ENCODE measurements around the gene FILIP1L. TPM values are rescaled to one million over a fixed set of nuclear protein-coding genes. Genes with fewer than 3 reads are reported as not detected.

Gene FILIP1L
- total and polyA plus RNA-seq, 2 of the 13 experiments (the other 11 are each of a cell fraction or from before 2014, with no cell fraction given) = 8.1 to 187 TPM

GRCh38 chr3:99817437-99818240 lies 296.7 kb downstream of the FILIP1L start, which contains the start of gene CMSS1 (continued):
- no peak for TF ChIP-seq KLF9 (CRISPR knock-in tag; IDR thresholded peaks at IDR 0.05; ENCODE audit: low read depth)
- TF ChIP-seq CBX2 (IDR thresholded peaks at IDR 0.05; ENCODE audit: low read depth, low read length) = no peak
- no peak for TF ChIP-seq CBX2 (CRISPR knock-in tag; IDR thresholded peaks at IDR 0.05; ENCODE audit: low read depth)
- TF ChIP-seq REPIN1 (CRISPR knock-in tag; IDR thresholded peaks at IDR 0.05; ENCODE audit: borderline replicate concordance, low read depth) = peak; percentile 75
- peak; percentile 83; the same call in 1 of the 2 replicates for TF ChIP-seq ZFP82 (CRISPR knock-in tag; IDR thresholded peaks at IDR 0.05; ENCODE audit: borderline replicate concordance)
- peak; percentile 97 for TF ChIP-seq TFDP2 (CRISPR knock-in tag; IDR thresholded peaks at IDR 0.05)
- no peak for TF ChIP-seq NR2F6 (IDR thresholded peaks at IDR 0.05)
- TF ChIP-seq NR2F6 (CRISPR knock-in tag; IDR thresholded peaks at IDR 0.05) = 0 out of 2 replicates have a peak, but pooled peaks have one; percentile 18
- TF ChIP-seq ZNF776 (CRISPR knock-in tag; IDR thresholded peaks at IDR 0.05) = no peak
- TF ChIP-seq ZNF407 (CRISPR knock-in tag; IDR thresholded peaks at IDR 0.05; ENCODE audit: not compliant biosample characterization) = peak; percentile 69
- TF ChIP-seq GLI4 (CRISPR knock-in tag; IDR thresholded peaks at IDR 0.05; ENCODE audit: borderline replicate concordance) = no peak
- peak; percentile 64; the same call in 1 of the 2 replicates for TF ChIP-seq ZNF761 (CRISPR knock-in tag; conservative IDR thresholded peaks at IDR 0.05)
- no peak for TF ChIP-seq PCBP1 (IDR thresholded peaks at IDR 0.05; ENCODE audit: borderline replicate concordance, low read depth, low read length)
- peak; percentile 67; the same call in 1 of the 2 replicates for TF ChIP-seq ISL2 (CRISPR knock-in tag; IDR thresholded peaks at IDR 0.05)
- peak; percentile 68; the same call in 1 of the 2 replicates for TF ChIP-seq ZNF350 (CRISPR knock-in tag; IDR thresholded peaks at IDR 0.05; ENCODE audit: borderline replicate concordance, low read depth)
- no peak for TF ChIP-seq SIX1 (CRISPR knock-in tag; IDR thresholded peaks at IDR 0.05; ENCODE audit: borderline replicate concordance)

Measured in HepG2 (cell line).